WI38 (cell line): ENCODE data around the gene SLC22A16.

Source experiments
- H3K4me3 ChIP-seq: 2 replicates; pipeline ENCODE4 v1.5.1; 2011; ENCODE audit warnings: low read depth, mild to moderate bottlenecking, control low read depth, low read length
- TF ChIP-seq, protein P1 (sequence below): IDR thresholded peaks from 2 replicates; pipeline ENCODE4 v1.5.1; 2012; ENCODE audit warnings: low read depth, mild to moderate bottlenecking, control low read depth, low read length

The SLC22A16 gene

DNA sequence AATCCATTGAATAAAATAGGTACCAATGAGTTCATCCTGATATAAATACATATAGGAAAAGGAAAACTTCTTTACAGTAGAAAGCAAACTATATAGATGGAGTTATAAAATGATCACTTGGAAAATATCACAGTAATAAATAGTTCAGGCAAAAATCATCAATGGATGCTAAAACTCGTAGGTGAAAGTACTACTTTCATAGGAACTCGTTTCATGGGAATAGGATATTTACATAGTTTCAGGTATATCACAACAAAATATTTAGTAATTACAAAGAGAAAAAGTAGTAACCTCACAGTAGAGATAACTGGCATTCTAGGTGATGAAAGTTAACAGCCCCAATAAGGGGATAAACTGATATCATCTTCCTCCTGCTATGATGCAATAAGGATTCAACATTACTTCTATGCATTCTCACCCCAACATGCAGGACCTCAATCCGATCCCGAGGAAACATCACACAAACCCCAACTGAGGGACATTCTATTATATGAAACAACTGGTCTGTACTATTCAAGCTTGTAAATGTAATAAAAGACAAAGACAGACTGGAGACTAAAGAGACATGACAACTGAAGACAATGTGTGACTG is 74.7 kb downstream of the SLC22A16 start:
- TF ChIP-seq, protein P1, sequence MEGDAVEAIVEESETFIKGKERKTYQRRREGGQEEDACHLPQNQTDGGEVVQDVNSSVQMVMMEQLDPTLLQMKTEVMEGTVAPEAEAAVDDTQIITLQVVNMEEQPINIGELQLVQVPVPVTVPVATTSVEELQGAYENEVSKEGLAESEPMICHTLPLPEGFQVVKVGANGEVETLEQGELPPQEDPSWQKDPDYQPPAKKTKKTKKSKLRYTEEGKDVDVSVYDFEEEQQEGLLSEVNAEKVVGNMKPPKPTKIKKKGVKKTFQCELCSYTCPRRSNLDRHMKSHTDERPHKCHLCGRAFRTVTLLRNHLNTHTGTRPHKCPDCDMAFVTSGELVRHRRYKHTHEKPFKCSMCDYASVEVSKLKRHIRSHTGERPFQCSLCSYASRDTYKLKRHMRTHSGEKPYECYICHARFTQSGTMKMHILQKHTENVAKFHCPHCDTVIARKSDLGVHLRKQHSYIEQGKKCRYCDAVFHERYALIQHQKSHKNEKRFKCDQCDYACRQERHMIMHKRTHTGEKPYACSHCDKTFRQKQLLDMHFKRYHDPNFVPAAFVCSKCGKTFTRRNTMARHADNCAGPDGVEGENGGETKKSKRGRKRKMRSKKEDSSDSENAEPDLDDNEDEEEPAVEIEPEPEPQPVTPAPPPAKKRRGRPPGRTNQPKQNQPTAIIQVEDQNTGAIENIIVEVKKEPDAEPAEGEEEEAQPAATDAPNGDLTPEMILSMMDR, result no peak

DNA sequence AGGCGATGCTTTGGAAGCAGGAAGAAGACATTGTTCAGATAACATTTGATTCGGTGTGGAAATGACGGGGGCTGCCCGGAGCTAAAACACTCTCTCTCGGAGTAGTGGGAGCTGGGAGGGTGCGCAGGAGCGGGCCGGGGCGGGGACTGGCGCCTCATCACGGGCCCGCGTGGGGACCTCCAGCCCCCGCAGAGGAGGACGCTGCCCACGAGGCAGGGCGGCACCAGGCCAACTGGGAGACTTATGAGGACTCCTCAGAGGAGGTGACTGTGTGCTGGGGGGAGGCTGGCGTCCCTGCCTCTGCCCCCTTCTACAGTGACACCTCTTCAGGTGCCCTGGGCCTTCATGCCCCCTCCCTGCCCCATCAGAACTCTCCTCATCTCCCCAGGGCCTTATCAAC is 76.2 kb downstream of the SLC22A16 start:
- H3K4me3 ChIP-seq, result peak overlapping the region; percentile 44
- TF ChIP-seq, protein P1, result no peak

More for the DNA sequence above, 74.7 kb downstream of the SLC22A16 start:
- H3K4me3 ChIP-seq, result no peak overlapping the region

DNA sequence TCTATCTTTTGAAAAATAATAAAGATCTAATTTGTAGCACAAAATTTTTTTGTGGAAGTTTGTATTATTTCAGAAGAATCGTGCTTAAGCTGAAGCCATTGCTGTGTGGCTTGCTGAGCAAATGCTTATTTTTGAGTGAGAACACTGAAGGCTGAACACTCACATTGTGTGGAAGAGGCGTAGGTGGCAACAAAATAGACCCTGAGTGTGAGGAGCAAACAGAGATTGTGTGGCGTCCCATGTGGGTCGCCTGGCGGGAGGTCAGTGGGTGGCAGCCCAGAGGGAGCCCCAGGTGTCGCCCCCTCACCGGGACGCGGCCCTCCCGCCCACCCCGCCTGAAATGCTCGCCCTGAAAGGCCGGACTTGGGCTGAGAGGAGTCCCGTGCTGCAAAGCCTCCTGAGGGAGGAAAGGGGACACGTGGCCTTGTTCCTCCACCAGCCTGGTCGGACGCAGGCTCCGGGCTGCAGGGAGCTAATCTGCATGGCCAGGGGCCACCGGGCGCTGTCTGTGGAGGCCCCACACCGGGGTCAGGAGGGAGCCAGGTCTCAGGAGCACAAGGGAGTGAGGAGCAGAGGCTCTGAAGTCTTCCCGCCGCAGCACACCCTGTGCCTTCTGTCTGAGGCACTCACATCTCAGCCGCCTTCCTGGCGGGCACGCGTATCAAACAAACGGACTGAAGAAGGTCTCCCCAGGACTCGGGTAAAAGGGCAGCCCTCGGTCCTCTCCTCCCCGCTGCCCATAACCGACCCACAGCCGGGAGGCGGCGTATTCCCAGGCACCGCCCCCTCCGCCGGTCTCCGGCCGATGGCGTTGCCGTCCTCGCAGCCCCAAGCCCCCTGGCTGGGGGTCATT is 77.0 kb downstream of the SLC22A16 start:
- TF ChIP-seq, protein P1, result no peak
- peak overlapping the region; percentile 44 for H3K4me3 ChIP-seq

DNA sequence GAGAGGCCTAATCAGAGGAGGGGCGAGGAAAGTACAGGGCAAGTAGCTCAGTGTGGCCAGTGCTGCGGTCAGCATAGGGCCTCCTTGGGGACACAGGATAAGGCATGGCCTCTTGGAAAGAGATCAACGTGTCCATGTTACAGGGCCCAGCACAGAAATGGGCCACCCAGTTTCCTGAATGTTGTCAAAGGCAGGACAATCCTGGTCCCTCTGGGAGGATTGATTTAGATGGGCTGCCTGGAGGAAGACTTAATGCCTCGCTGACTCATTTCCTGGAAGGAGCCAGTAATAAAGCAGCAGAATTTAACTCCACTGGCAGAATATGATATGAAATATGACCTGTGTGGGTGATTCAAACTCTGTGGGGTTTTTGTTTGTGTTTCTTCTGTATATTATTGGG is 77.6 kb downstream of the SLC22A16 start:
- TF ChIP-seq, protein P1, result no peak
- no peak overlapping the region for H3K4me3 ChIP-seq

DNA sequence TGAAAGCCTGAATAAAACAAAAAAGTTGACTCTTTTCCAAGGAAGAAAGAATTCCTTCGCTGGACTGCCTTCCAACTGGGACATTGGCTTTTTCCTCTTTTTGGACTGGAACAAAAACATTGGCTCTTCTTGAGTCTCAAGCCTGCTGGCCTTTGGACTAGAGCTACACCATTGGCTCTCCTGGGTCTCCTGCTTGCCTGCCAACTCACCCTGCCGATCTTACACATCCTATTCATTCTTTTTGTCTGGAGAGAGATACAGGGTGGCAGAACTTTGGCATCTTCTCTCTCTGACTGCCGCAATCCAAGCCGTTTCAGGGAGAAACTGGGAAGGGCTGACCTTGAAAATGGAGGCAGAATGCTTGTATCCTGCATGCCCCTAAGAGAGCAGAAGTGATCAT is 81.2 kb downstream of the SLC22A16 start:
- H3K4me3 ChIP-seq, result no peak overlapping the region
- TF ChIP-seq, protein P1, result no peak

DNA sequence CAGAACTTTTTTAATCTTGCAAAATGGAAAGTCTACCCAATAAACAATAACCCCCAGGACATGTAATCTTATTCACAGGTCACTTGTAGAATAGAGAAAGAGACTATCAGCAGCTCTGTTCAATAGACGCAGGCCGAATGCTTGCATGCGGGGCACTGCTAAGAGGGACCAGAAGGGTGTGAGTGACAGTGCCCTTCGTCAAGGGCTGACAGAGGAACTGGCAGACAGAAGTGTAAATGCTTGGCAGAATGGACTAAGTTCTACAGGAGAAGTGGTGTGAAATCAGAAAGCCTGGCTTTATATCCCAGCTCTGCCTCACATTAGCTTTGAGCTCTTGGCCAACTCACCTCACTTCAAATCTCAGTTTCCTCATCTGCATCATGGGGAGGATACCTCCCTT is 82.0 kb downstream of the SLC22A16 start:
- TF ChIP-seq, protein P1, result no peak
- H3K4me3 ChIP-seq, result no peak overlapping the region

DNA sequence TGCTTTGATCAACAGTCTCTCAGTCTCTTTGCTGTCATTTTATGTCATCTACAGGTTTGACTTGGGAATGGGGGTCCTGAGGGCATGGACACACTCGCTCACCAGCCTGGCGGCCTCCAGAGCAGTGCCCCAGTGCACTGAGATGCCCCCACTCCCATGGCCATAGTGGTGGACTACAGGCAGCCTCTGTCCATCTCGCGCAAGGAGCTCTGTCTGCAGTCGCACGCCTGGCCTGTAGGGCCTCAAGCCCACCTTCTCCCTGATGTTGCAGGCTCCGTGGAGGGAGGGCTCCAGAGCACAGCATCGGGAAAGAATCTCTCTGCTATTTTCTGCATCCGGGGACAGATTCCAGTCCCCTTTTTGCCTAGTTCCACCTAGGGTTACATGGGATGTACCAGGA is 83.7 kb downstream of the SLC22A16 start:
- no peak overlapping the region for H3K4me3 ChIP-seq
- TF ChIP-seq, protein P1, result no peak
